GM19455 (cell line): ENCODE measurements around the gene PLCH1.

Experiments used
- ATAC-seq: cut with Tn5 transposase; IDR thresholded peaks from one replicate; pipeline ENCODE4 v1.9.1; 2021; ENCODE audit not compliant: unreplicated experiment

Gene PLCH1

DNA sequence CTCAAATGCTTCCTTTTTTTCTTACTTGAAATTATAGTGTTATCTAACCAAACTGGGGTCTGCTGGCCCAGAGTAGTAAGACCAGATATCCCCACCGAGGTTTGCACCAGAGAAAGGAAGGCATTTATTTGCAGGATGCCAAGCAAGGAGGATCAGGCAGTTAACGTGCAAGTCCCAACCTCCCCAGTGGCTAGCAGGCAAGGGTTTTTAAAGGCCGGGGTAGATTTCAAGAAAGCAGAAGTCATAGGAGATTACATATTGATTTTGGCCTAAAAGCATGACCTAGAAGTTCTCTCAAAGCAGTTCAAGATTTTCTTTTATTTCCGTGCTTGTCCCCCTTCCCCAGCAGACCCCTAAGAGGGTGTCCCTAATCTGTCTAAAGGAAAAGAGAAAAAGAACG, 418.6 kb downstream of the PLCH1 start:
- no peak for ATAC-seq
